WTC11 (cell line): ENCODE data around the gene PCSK7.

Experiments
- CTCF ChIP-seq: fragments of 200-600 bp; IDR thresholded peaks from 2 replicates; pipeline ENCODE4 v1.8.0; 2022; ENCODE audit warnings: antibody characterized with exemption
- MYBL2 ChIP-seq: sonication (generic); formaldehyde crosslinking; IDR thresholded peaks from 2 replicates; pipeline ENCODE4 v1.8.1; 2023; ENCODE audit warnings: mild to moderate bottlenecking, moderate library complexity, missing genetic modification reagents
- NFATC4 ChIP-seq: fragments of 250-450 bp; sonication (Bioruptor Pico); IDR thresholded peaks from 2 replicates; pipeline ENCODE4 v1.9.0; 2021; ENCODE audit warnings: mild to moderate bottlenecking
- TCF7 ChIP-seq: sonication (generic); formaldehyde crosslinking; IDR thresholded peaks from 2 replicates; pipeline ENCODE4 v1.8.0; 2022; ENCODE audit warnings: mild to moderate bottlenecking, low read depth, missing genetic modification reagents, moderate library complexity

DNA sequence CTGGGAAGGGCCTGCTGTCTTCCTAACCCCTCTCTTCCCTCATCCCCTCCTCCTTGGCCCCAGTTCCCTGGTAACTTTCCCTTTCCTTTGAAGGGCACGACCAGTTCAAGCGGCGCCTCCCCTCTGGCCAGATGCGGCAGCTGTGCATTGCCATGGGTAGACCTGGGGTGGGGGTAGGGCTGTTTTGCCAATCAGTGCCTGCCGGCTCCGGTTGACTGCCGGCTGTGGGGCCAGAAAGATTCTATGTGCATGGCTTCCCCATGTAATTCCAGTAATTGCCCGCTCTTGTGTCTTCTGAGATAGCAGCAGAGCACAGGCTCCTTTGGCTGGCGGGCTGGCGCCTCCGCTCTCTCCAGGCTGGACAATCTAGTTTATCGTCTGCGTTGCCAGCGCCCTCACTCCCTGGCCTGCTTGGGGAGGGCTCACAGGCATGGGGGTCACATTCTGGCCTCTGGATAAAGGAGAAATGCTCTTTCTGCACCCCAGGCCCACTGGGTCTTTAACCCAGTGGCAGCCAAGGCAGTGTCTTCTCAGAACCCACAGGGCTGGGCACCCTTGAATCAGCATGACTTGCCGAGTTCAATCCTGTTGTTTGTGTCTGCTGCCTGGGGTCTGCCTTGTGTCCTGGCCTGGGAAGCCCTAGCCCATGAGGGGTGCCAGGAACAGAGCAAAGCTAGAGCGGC is 43.9 kb downstream of the PCSK7 start:
- TF ChIP-seq MYBL2 (CRISPR knock-in tag) (no peak), NFATC4 (no peak), CTCF (no peak), TCF7 (CRISPR knock-in tag) (no peak)
